Caco-2 (cell line): Measurements from ENCODE around the gene MAFF. TPM values are rescaled to one million over a fixed set of nuclear protein-coding genes. Genes with fewer than 3 reads are reported as not detected.

Experiments used
- BruUV-seq: library from RNA; stranded (reverse); fragments of 400-500 nt; replicated peaks from 2 replicates; lab custom pipeline; 2021; lab: Mats Ljungman, UMichigan
- CTCF ChIA-PET: fragments of 300-600 bp; sonication (Branson Sonifier 250); formaldehyde crosslinking; loops from one replicate; lab custom pipeline; 2022; ENCODE audit warnings: antibody characterized with exemption; lab: Charles Lee
- POLR2A ChIA-PET: fragments of 300-600 bp; sonication (Branson Sonifier 250); formaldehyde crosslinking; loops from one replicate; lab custom pipeline; 2022; ENCODE audit warnings: antibody characterized with exemption; lab: Charles Lee
- DNase-seq, 2 experiments: peaks; one replicate each; pipeline versions ENCODE4 v3.0.0 to v3.0.0-alpha.2; 2020 to 2022
- H3K27me3 ChIP-seq: replicated peaks from 2 replicates; pipeline ENCODE4 v1.6.0; 2011; ENCODE audit warnings: low read length; ENCODE audit not compliant: control insufficient read depth, insufficient read depth
- H3K36me3 ChIP-seq: 2 replicates; pipeline ENCODE4 v1.5.1; 2011; ENCODE audit warnings: low read length; ENCODE audit not compliant: control insufficient read depth, insufficient read depth
- H3K4me1 ChIP-seq: fragments of 250-450 bp; sonication (Bioruptor Pico); 2 replicates; pipeline ENCODE4 v1.5.1; 2020; ENCODE audit warnings: mild to moderate bottlenecking
- H3K4me3 ChIP-seq: 2 replicates; pipeline ENCODE4 v1.5.1; 2011; ENCODE audit warnings: low read depth, mild to moderate bottlenecking, control low read depth, low read length
- H3K9me3 ChIP-seq: fragments of 250-450 bp; sonication (Bioruptor Pico); 2 replicates; pipeline ENCODE4 v1.5.1; 2020; ENCODE audit warnings: mild to moderate bottlenecking, moderate library complexity
- H3K27ac Mint-ChIP-seq: one replicate; pipeline ENCODE4 v1.8.0; 2022; ENCODE audit warnings: mixed read lengths; ENCODE audit not compliant: unreplicated experiment
- H3K27me3 Mint-ChIP-seq: one replicate; pipeline ENCODE4 v1.8.0; 2022; ENCODE audit warnings: mixed read lengths; ENCODE audit not compliant: insufficient read depth, unreplicated experiment
- H3K36me3 Mint-ChIP-seq: one replicate; pipeline ENCODE4 v1.8.0; 2022; ENCODE audit warnings: mild to moderate bottlenecking, mixed read lengths; ENCODE audit not compliant: insufficient read depth, unreplicated experiment
- H3K4me1 Mint-ChIP-seq: one replicate; pipeline ENCODE4 v1.8.0; 2022; ENCODE audit warnings: low read depth, mixed read lengths; ENCODE audit not compliant: unreplicated experiment
- H3K4me3 Mint-ChIP-seq: one replicate; pipeline ENCODE4 v1.8.0; 2022; ENCODE audit warnings: mild to moderate bottlenecking, moderate library complexity, mixed read lengths; ENCODE audit not compliant: unreplicated experiment
- H3K9me3 Mint-ChIP-seq: one replicate; pipeline ENCODE4 v1.8.0; 2022; ENCODE audit warnings: mixed read lengths; ENCODE audit not compliant: unreplicated experiment
- CTCF ChIP-seq, 2 experiments: fragments of 200-600 bp in 1 of 2; IDR thresholded peaks; 1 replicate in 1 of 2; 2 replicates in 1 of 2; pipeline versions ENCODE4 v1.5.1 to v1.8.0; 2011 to 2022; ENCODE audit warnings: antibody characterized with exemption in 1 of 2, control low read depth in 1 of 2, inconsistent platforms in 1 of 2, low read depth in 1 of 2, low read length in 1 of 2, mild to moderate bottlenecking in 1 of 2, moderate library complexity in 1 of 2; ENCODE audit not compliant: insufficient read depth in 1 of 2, severe bottlenecking in 1 of 2, unreplicated experiment in 1 of 2
- intact Hi-C: fragments of 100-400 bp; cut with micrococcal nuclease; formaldehyde crosslinking; loops from one replicate; pipeline ENCODE4 v1.10.0; 2022; ENCODE audit not compliant: unreplicated experiment
- total RNA-seq: library from RNA; stranded (reverse); gene quantifications from 2 replicates; pipeline ENCODE4 v1.2.3, GENCODE V29; 2022

Gene MAFF
- total RNA-seq, 1 experiment from 2014 or later, result 6.8 TPM

- Mint-ChIP-seq H3K27me3 (no peaks in the 10 kb centered on the region), H3K27ac (no peak overlapping the region), H3K4me1 (no peaks in the 10 kb centered on the region), H3K9me3 (no peaks in the 10 kb centered on the region), H3K4me3 (no peak overlapping the region), H3K36me3 (peaks cover 5% of the 10 kb centered on the region)
- intact Hi-C loops, result no loop called here
- ChIA-PET POLR2A (no interaction called here), CTCF (no interaction called here)
- no TSS peak for BruUV-seq
- H3K27me3 ChIP-seq, result no peaks in the 10 kb centered on the region
- no peak for DNase-seq
- H3K9me3 ChIP-seq, result no peaks in the 10 kb centered on the region
- TF ChIP-seq CTCF (IDR thresholded peaks at IDR 0.05; ENCODE audit: insufficient read depth in 1 of 2, low read depth in 1 of 2, low read length in 1 of 2, severe bottlenecking in 1 of 2, unreplicated experiment in 1 of 2), result no peak
- no peaks in the 10 kb centered on the region for H3K4me1 ChIP-seq
- H3K4me3 ChIP-seq, result no peak overlapping the region
- no peaks in the 10 kb centered on the region for H3K36me3 ChIP-seq
Measured at GRCh38 chr22:38255697-38256096, 53.9 kb downstream of the MAFF start.

- Mint-ChIP-seq H3K27ac (no peak overlapping the region), H3K4me3 (no peak overlapping the region), H3K4me1 (peaks cover 3% of the 10 kb centered on the region), H3K27me3 (no peaks in the 10 kb centered on the region), H3K36me3 (peaks cover 5% of the 10 kb centered on the region), H3K9me3 (no peaks in the 10 kb centered on the region)
- Histone ChIP-seq H3K9me3 (no peaks in the 10 kb centered on the region), H3K4me3 (no peak overlapping the region), H3K4me1 (no peaks in the 10 kb centered on the region), H3K36me3 (no peaks in the 10 kb centered on the region), H3K27me3 (no peaks in the 10 kb centered on the region)
- TF ChIP-seq CTCF (IDR thresholded peaks at IDR 0.05; ENCODE audit: insufficient read depth in 1 of 2, low read depth in 1 of 2, low read length in 1 of 2, severe bottlenecking in 1 of 2, unreplicated experiment in 1 of 2), result no peak
- ChIA-PET CTCF (interaction anchor here (0.7 to 0.9 kb wide), 2 partner anchors 205 to 393 kb away, joined by 4 to 5 read pairs; no protein-coding TSS in a partner anchor), POLR2A (interaction anchor here (0.7 kb wide), 1 partner anchor 146 kb away, joined by 9 read pairs; no protein-coding TSS in a partner anchor)
- DNase-seq, result no peak
- intact Hi-C loops, result no loop called here
- BruUV-seq, result no TSS peak
Measured at GRCh38 chr22:38257181-38257580, 55.4 kb downstream of the MAFF start.

- intact Hi-C loops, result loop anchor here (2.0 kb wide), 1 partner anchor 95 kb away; no protein-coding TSS in a partner anchor
- Histone ChIP-seq H3K36me3 (no peaks in the 10 kb centered on the region), H3K4me3 (no peak overlapping the region), H3K9me3 (no peaks in the 10 kb centered on the region), H3K27me3 (no peaks in the 10 kb centered on the region), H3K4me1 (no peaks in the 10 kb centered on the region)
- BruUV-seq, result no TSS peak
- Mint-ChIP-seq H3K27me3 (no peaks in the 10 kb centered on the region), H3K4me3 (no peak overlapping the region), H3K4me1 (peaks cover 7% of the 10 kb centered on the region), H3K9me3 (no peaks in the 10 kb centered on the region), H3K27ac (no peak overlapping the region), H3K36me3 (peaks cover 5% of the 10 kb centered on the region)
- ChIA-PET POLR2A (interaction anchor here (1.0 kb wide), 1 partner anchor 26 kb away, joined by 3 read pairs; no protein-coding TSS in a partner anchor), CTCF (interaction anchor here (1.1 kb wide), 1 partner anchor 84 kb away, joined by 4 read pairs; no protein-coding TSS in a partner anchor)
- TF ChIP-seq CTCF (IDR thresholded peaks at IDR 0.05; ENCODE audit: insufficient read depth in 1 of 2, low read depth in 1 of 2, low read length in 1 of 2, severe bottlenecking in 1 of 2, unreplicated experiment in 1 of 2), result peak in 1 of 2 experiments; percentile 42
- peak in 1 of 2 experiments; percentile 43 for DNase-seq
Measured at GRCh38 chr22:38257650-38258250, 56.0 kb downstream of the MAFF start.
